DND-41 (cell line): ENCODE results near the gene TBX2.

ENCODE experiments used
- CTCF ChIP-seq: IDR thresholded peaks from 2 replicates; pipeline ENCODE4 v1.5.1; 2012; ENCODE audit warnings: borderline replicate concordance, low read length, moderate library complexity, mild to moderate bottlenecking; ENCODE audit not compliant: poor library complexity, severe bottlenecking; ENCODE audit errors: extremely low read depth
- EZH2 ChIP-seq: IDR thresholded peaks from 3 replicates; pipeline ENCODE4 v1.6.1; 2012; ENCODE audit warnings: borderline replicate concordance, low read depth, mild to moderate bottlenecking, moderate library complexity, low read length, inconsistent platforms; ENCODE audit not compliant: severe bottlenecking

GRCh38 chr17:61450641-61451537, 51.2 kb downstream of the TBX2 start:
- TF ChIP-seq CTCF (no peak), EZH2 (no peak)
